HG02678 (cell line): ENCODE data around the gene PM20D1.

Experiments used
- ATAC-seq: cut with Tn5 transposase; IDR thresholded peaks from one replicate; pipeline ENCODE4 v1.9.1; 2021; ENCODE audit warnings: mild to moderate bottlenecking, moderate library complexity; ENCODE audit not compliant: unreplicated experiment

The PM20D1 gene

GRCh38 chr1:205780335-205780734 lies 69.6 kb downstream of the PM20D1 start:
- no peak for ATAC-seq
